ENCODE data around the gene GRID1.

DNA sequence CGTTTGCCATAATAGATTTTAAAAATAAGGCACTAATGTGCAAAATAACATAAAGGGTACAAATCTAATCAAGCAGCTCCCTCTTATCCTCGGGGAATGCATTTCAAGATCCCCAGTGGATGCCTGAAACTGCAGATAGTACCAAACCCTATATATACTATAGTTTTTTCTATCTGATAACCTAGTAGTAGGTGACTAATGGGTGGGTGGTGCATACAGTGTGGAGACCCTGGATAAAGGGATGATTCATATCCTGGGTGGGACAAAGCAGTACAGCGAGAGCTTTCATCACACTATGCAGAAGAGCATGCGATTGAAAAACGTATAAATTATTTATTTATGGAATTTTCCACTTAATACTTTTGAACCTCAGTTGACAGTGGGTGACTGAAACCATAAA is 464.5 kb downstream of the GRID1 start:
- TF ChIP-seq, protein P1, sequence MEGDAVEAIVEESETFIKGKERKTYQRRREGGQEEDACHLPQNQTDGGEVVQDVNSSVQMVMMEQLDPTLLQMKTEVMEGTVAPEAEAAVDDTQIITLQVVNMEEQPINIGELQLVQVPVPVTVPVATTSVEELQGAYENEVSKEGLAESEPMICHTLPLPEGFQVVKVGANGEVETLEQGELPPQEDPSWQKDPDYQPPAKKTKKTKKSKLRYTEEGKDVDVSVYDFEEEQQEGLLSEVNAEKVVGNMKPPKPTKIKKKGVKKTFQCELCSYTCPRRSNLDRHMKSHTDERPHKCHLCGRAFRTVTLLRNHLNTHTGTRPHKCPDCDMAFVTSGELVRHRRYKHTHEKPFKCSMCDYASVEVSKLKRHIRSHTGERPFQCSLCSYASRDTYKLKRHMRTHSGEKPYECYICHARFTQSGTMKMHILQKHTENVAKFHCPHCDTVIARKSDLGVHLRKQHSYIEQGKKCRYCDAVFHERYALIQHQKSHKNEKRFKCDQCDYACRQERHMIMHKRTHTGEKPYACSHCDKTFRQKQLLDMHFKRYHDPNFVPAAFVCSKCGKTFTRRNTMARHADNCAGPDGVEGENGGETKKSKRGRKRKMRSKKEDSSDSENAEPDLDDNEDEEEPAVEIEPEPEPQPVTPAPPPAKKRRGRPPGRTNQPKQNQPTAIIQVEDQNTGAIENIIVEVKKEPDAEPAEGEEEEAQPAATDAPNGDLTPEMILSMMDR (IDR thresholded peaks at IDR 0.05): no peak
- TF ChIP-seq POLR2A (IDR thresholded peaks at IDR 0.05): no peak
